GM13976 (cell line): Measurements from ENCODE around the gene SPEN.
A peak's percentile ranks its signal among the peaks of the same experiment; 100 is the strongest.
"Not testable (repeated sequence)": the region's sequence is repeated elsewhere in the genome, so short reads cannot be mapped to it uniquely, and the experiment has no call there.

Experiments
- DNase-seq: peaks from one replicate; pipeline ENCODE4 v3.0.0; 2012; ENCODE audit warnings: low spot score
- in situ Hi-C: fragments of 300-500 bp; cut with MboI; formaldehyde crosslinking; loops from one replicate; pipeline ENCODE4 v1.12.0; 2022; ENCODE audit warnings: low sequenced_read_pairs, mixed read lengths, inconsistent platforms; ENCODE audit not compliant: unreplicated experiment
- TF ChIP-seq, protein P1 (sequence below): IDR thresholded peaks from 2 replicates; pipeline ENCODE4 v1.5.1; 2012; ENCODE audit warnings: borderline replicate concordance, mild to moderate bottlenecking; ENCODE audit not compliant: insufficient read depth; ENCODE audit errors: extremely low read depth, missing control alignments, control extremely low read depth

SPEN gene

DNA sequence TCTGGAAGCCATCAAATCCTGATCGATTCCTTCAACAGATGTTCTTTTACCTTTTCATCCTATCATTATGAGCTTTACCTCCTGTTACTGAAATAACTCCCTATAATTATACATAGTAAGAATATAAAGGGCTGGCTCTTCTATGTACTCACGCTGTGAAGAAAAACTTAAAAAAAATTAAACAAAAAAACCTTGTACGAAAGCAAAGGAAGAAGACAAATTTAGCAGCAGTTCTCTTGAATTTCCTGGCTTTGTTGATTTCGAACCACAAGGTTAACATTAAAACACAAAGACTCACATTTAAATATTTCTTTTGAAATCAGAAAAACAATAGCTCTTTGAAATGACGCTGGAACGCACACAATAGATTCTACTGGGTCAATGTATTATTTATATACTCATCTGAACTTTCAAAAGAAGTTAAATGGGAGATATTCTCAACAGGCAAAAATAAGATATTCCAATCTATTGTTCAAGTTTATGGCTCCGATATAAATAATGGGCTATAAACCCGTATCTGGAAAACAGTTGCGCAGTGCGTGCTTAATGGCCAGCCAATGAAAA lies 13.6 kb upstream of the SPEN start:
- in situ Hi-C loops, result no loop called here
- no peak for DNase-seq
- TF ChIP-seq, protein P1, sequence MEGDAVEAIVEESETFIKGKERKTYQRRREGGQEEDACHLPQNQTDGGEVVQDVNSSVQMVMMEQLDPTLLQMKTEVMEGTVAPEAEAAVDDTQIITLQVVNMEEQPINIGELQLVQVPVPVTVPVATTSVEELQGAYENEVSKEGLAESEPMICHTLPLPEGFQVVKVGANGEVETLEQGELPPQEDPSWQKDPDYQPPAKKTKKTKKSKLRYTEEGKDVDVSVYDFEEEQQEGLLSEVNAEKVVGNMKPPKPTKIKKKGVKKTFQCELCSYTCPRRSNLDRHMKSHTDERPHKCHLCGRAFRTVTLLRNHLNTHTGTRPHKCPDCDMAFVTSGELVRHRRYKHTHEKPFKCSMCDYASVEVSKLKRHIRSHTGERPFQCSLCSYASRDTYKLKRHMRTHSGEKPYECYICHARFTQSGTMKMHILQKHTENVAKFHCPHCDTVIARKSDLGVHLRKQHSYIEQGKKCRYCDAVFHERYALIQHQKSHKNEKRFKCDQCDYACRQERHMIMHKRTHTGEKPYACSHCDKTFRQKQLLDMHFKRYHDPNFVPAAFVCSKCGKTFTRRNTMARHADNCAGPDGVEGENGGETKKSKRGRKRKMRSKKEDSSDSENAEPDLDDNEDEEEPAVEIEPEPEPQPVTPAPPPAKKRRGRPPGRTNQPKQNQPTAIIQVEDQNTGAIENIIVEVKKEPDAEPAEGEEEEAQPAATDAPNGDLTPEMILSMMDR, result no peak

DNA sequence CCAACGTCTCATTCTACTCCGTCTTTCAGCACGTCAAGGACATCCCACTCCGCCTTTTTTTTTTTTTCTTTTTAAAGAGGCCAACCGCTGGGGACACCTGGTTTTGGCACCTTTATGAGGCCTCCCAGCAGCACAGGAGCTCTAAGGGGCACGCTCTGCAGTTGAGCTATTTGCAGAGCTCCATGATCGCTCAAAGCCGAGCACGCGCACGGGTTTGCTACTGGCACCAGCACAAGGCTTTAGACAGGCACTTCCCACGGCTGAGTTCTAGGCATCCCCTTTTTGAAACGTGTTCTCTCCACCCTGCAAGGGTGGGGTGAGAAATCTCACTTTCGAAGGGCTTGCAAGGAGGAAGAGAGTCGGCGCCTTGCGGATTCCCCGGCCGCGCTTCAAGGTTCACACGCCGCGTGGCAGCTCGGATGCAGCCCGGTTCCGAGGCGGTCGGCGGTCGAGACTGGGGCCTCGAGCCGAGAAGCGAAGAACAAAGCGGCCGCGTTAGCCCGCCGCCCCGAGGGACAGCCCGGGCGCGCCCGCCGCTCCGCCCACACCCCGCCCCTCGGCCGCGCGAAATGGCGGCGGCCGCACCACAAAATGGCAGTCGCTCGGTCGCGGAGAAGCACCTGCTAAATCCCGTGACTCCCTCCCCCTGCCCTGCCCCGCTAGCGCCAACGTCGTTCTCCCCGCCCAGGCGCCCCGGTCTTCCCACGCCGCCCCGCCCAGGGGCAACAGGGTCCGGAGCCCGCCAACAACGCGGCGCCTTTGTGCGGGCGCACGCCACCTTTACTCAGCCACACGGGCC lies 12.9 kb upstream of the SPEN start:
- TF ChIP-seq, protein P1, result no peak
- in situ Hi-C loops, result no loop called here
- peak; percentile 85 for DNase-seq

DNA sequence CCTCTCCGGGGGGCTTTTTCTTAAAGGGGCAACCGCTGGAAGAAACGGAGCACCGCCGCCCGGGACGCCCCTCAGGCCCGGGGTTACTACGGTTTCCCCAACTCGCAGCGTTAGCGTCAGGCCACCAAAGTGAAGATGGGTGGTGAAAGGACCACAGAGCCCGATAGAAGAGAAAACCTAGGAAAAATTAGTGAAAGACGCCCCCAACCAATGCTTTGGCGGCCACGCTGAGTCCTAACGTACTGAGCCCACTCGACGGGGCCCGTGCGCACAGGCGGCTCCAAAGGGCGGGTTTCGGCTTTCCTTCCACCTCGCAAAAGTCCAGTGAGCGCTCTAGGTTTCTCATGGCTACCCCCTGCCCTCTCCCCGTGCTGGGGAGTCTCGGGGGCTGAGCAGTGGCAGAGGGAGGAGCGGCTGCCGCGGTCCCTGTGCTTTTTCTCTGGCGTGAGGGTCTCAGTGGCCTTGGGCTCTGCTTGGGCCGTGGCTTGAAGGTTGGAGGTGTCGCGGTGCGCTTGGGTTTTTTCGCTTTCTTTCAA lies 12.2 kb upstream of the SPEN start:
- in situ Hi-C loops, result no loop called here
- DNase-seq, result no peak
- TF ChIP-seq, protein P1, result no peak

DNA sequence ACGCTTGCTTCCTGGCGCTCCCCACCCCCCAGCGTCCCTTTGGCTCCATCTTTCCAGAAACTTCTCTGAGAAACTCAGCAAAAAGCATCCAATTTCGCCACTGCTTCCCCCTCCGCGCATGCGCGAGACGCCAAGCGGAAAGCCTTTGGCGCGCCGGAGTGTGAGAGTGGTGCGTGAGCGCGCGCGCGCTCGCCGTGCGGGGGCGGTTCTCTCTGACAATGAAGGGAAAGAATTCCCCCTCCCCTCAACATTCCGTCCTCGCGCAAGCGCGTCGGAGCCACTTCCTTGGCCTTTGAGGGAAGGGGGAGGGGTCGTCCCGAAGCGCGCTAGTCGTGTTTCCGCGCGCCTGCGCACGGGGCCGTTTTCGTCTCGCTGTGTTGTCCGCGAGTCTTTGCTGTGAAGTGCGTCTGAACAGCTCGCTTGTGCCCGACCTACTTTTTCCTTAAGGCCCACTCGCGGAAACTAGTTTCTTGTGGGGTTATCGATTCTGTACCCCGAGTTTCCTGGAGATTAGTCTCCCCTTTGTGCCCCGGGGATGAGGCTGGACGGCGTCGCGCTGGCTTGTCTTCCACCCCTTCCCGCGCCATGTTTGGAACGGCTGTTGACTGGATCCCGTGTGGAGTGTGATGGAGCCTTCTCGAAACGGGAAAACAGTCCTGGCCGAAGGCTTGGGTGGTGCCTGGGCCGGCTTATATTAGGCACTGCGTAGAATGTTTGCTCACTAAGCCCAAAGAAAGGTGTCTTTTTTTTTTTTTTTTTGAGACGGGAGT lies 11.6 kb upstream of the SPEN start:
- TF ChIP-seq, protein P1, result no peak
- DNase-seq, result peak; percentile 92
- in situ Hi-C loops, result no loop called here

DNA sequence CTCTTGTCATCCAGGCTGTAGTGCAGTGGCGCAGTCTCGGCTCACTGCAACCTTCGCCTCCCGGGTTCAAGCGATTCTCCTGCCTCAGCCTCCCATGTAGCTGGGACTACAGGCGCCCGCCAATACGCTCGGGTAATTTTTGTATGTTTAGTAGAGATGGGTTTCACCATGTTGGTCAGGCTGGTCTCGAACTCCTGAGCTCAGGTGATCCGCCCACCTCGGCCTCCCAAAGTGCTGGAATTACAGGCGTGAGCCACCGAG lies 11.1 kb upstream of the SPEN start:
- DNase-seq, in situ Hi-C loops: not testable (repeated sequence)

DNA sequence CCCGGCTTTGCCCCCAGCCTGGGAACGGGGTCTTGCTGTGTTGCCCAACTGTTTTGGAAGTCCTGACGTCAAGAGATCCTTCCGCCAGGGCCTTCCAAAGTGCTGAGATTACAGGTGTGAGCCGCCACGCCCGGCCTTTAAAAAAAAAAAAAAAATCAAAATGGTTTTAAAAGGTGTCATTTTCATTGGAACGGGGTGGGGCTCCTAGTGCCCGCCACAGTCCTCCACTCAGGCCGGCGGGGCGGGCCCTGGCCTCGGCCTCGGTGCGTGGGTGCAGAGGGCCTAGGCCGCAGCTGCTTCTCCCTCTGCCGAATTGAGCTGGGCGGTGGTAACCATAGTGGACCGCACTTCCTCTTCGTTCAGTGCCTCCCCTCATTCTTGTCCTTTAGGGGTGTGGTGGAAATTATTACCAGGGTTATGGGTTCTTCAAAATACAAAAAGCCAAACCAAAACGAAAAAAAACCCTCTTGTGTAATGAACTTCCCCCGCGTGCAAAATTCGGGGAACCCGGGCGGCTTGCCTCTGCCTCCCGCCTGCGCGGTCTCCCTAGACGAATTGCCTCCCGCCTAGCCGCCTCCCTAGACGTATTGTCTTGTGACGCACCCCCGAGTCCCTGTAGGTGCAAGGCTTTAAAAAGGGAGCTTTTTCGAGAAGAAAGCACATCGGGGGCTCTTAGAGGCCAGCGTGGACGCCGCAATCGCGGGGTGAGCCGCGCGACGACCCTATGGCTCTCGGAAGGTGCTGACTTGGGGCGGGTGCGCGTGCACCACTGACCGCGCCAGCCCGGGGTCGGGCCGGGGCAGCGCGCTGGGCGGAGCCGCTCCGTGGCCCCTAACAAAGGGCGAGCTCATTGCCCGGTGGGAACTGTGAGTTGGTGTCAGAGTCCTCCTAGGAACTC lies 10.5 kb upstream of the SPEN start:
- TF ChIP-seq, protein P1, result no peak
- peak; percentile 80 for DNase-seq
- in situ Hi-C loops, result no loop called here
